HEK293 (cell line): ENCODE results near the gene DLD.

ENCODE experiments used
- CTCF ChIA-PET: fragments of 350-600 bp; formaldehyde crosslinking; extraction: SDS; loops from one replicate; lab custom pipeline; 2021; ENCODE audit warnings: antibody characterized with exemption; lab: Yijun Ruan, JAX
- POLR2A ChIA-PET: fragments of 300-600 bp; formaldehyde crosslinking; extraction: SDS; loops from one replicate; lab custom pipeline; 2020; ENCODE audit warnings: antibody characterized with exemption, inconsistent platforms; lab: Yijun Ruan, JAX
- H3K27ac ChIP-seq: fragments of 200-500 bp; sonication (Bioruptor generic); 2 replicates; pipeline ENCODE4 v1.5.1; 2014; ENCODE audit warnings: low read depth, low read length, control low read depth, inconsistent platforms; ENCODE audit errors: extremely low read depth
- H3K36me3 ChIP-seq, 2 experiments: fragments of 200-500 bp in 1 of 2; sonication (Bioruptor generic) in 1 of 2; 1 replicate in 1 of 2; 2 replicates in 1 of 2; pipeline ENCODE4 v1.5.1; 2014 to 2017; ENCODE audit warnings: inconsistent platforms in 2 of 2, low read length in 2 of 2; ENCODE audit not compliant: control insufficient read depth in 2 of 2, insufficient read depth in 1 of 2
- H3K4me1 ChIP-seq: fragments of 200-500 bp; sonication (Bioruptor generic); 2 replicates; pipeline ENCODE4 v1.5.1; 2014; ENCODE audit warnings: mild to moderate bottlenecking, low read length, inconsistent platforms; ENCODE audit not compliant: control insufficient read depth, insufficient read depth
- H3K4me3 ChIP-seq: 2 replicates; pipeline ENCODE4 v1.5.1; 2011; ENCODE audit warnings: low read depth, mild to moderate bottlenecking, control low read depth, low read length, moderate library complexity
- H3K9me3 ChIP-seq: fragments of 200-500 bp; sonication (Bioruptor generic); 2 replicates; pipeline ENCODE4 v1.5.1; 2014; ENCODE audit warnings: low read depth, low read length, inconsistent platforms; ENCODE audit not compliant: control insufficient read depth, insufficient read depth
- CTCF ChIP-seq: fragments of 450-650 bp; formaldehyde crosslinking; IDR thresholded peaks from 2 replicates; pipeline ENCODE4 v1.5.1; 2016; ENCODE audit warnings: missing biosample characterization, missing genetic modification characterization
- INSM2 ChIP-seq: fragments of 450-650 bp; formaldehyde crosslinking; IDR thresholded peaks from 2 replicates; pipeline ENCODE4 v1.5.1; 2016; ENCODE audit warnings: missing biosample characterization, missing genetic modification characterization
- PRDM6 ChIP-seq: fragments of 450-650 bp; formaldehyde crosslinking; IDR thresholded peaks from 2 replicates; pipeline ENCODE4 v1.5.1; 2017; ENCODE audit warnings: missing biosample characterization, missing genetic modification characterization
- TCF7L2 ChIP-seq: IDR thresholded peaks from 2 replicates; pipeline ENCODE4 v1.6.1; 2011; ENCODE audit warnings: low read depth, mild to moderate bottlenecking, inconsistent platforms, low read length, moderate library complexity, borderline replicate concordance
- ZBTB17 ChIP-seq: fragments of 450-650 bp; formaldehyde crosslinking; IDR thresholded peaks from 2 replicates; pipeline ENCODE4 v1.5.1; 2016; ENCODE audit warnings: missing biosample characterization, missing genetic modification characterization
- ZBTB26 ChIP-seq: fragments of 450-650 bp; formaldehyde crosslinking; optimal IDR thresholded peaks from 2 replicates; pipeline ENCODE3; 2016; ENCODE audit warnings: missing biosample characterization, mild to moderate bottlenecking, missing genetic modification characterization
- ZBTB6 ChIP-seq: fragments of 450-650 bp; formaldehyde crosslinking; IDR thresholded peaks from 2 replicates; pipeline ENCODE4 v1.5.1; 2017; ENCODE audit warnings: missing biosample characterization, missing genetic modification characterization
- ZFP37 ChIP-seq: fragments of 450-650 bp; formaldehyde crosslinking; IDR thresholded peaks from 2 replicates; pipeline ENCODE4 v1.5.1; 2016; ENCODE audit warnings: missing biosample characterization, missing genetic modification characterization
- ZNF10 ChIP-seq: fragments of 450-650 bp; formaldehyde crosslinking; IDR thresholded peaks from 2 replicates; pipeline ENCODE4 v1.5.1; 2017; ENCODE audit warnings: missing biosample characterization, missing genetic modification characterization
- ZNF114 ChIP-seq: fragments of 450-650 bp; formaldehyde crosslinking; IDR thresholded peaks from 2 replicates; pipeline ENCODE4 v1.5.0; 2017; ENCODE audit warnings: missing biosample characterization, missing genetic modification characterization
- ZNF221 ChIP-seq: fragments of 450-650 bp; formaldehyde crosslinking; IDR thresholded peaks from 2 replicates; pipeline ENCODE4 v1.5.1; 2017; ENCODE audit warnings: missing biosample characterization, missing genetic modification characterization, borderline replicate concordance
- ZNF280C ChIP-seq: fragments of 450-650 bp; formaldehyde crosslinking; IDR thresholded peaks from 2 replicates; pipeline ENCODE4 v1.5.1; 2016; ENCODE audit warnings: missing biosample characterization, missing genetic modification characterization
- ZNF433 ChIP-seq: fragments of 450-650 bp; formaldehyde crosslinking; IDR thresholded peaks from 2 replicates; pipeline ENCODE4 v1.5.1; 2016; ENCODE audit warnings: missing biosample characterization, missing genetic modification characterization, low read depth
- ZNF510 ChIP-seq: fragments of 450-650 bp; formaldehyde crosslinking; IDR thresholded peaks from 2 replicates; pipeline ENCODE4 v1.5.1; 2018; ENCODE audit warnings: mild to moderate bottlenecking, missing genetic modification characterization, missing biosample characterization; ENCODE audit not compliant: insufficient replicate concordance
- ZNF513 ChIP-seq: fragments of 450-650 bp; IDR thresholded peaks from 2 replicates; pipeline ENCODE4 v1.5.1; 2018; ENCODE audit warnings: missing biosample characterization, missing genetic modification characterization
- ZNF560 ChIP-seq: fragments of 450-650 bp; formaldehyde crosslinking; IDR thresholded peaks from 2 replicates; pipeline ENCODE4 v1.5.1; 2017; ENCODE audit warnings: missing biosample characterization, missing genetic modification characterization, borderline replicate concordance
- ZNF621 ChIP-seq: fragments of 450-650 bp; formaldehyde crosslinking; IDR thresholded peaks from 2 replicates; pipeline ENCODE4 v1.5.1; 2017; ENCODE audit warnings: missing biosample characterization, missing genetic modification characterization
- ZNF792 ChIP-seq: fragments of 450-650 bp; formaldehyde crosslinking; IDR thresholded peaks from 2 replicates; pipeline ENCODE4 v1.5.1; 2016; ENCODE audit warnings: missing biosample characterization, missing genetic modification characterization

Gene DLD

GRCh38 chr7:107946881-107947280 lies 55.9 kb downstream of the DLD start:
- ChIA-PET POLR2A (no interaction called here), CTCF (no interaction called here)
- Histone ChIP-seq H3K4me3 (no peak overlapping the region), H3K4me1 (peaks cover 2% of the 10 kb centered on the region; the same call in 1 of the 2 replicates), H3K27ac (no peak overlapping the region), H3K9me3 (no peaks in the 10 kb centered on the region), H3K36me3 (peaks cover 8 to 40% of the 10 kb centered on the region in 2 experiments)
- no peak for TF ChIP-seq ZNF10 (tag by site-specific recombination)
- no peak for TF ChIP-seq PRDM6
- no peak for TF ChIP-seq ZBTB26
- no peak for TF ChIP-seq ZNF510 (tag by site-specific recombination)
- no peak for TF ChIP-seq ZNF792 (tag by site-specific recombination)
- no peak for TF ChIP-seq ZNF513 (tag by site-specific recombination)
- no peak for TF ChIP-seq ZNF280C (tag by site-specific recombination)
- TF ChIP-seq TCF7L2, result no peak
- TF ChIP-seq ZNF114 (tag by site-specific recombination), result no peak
- no peak for TF ChIP-seq ZNF621 (tag by site-specific recombination)

- Histone ChIP-seq H3K36me3 (peaks cover 13 to 41% of the 10 kb centered on the region in 2 experiments), H3K27ac (no peak overlapping the region), H3K9me3 (no peaks in the 10 kb centered on the region), H3K4me1 (peaks cover 2% of the 10 kb centered on the region; the same call in 1 of the 2 replicates), H3K4me3 (no peak overlapping the region)
- TF ChIP-seq TCF7L2, result no peak
- peak; percentile 31; the same call in 1 of the 2 replicates for TF ChIP-seq ZBTB6 (tag by site-specific recombination)
- TF ChIP-seq ZNF433 (tag by site-specific recombination), result no peak
- TF ChIP-seq CTCF (tag by site-specific recombination), result no peak
- TF ChIP-seq INSM2, result no peak
- no peak for TF ChIP-seq ZBTB17
- TF ChIP-seq ZFP37 (tag by site-specific recombination), result no peak
- TF ChIP-seq ZNF560 (tag by site-specific recombination), result no peak
- TF ChIP-seq ZNF221 (tag by site-specific recombination), result no peak
- POLR2A ChIA-PET, result no interaction called here
- CTCF ChIA-PET, result interaction anchor here (1.4 kb wide), 1 partner anchor 197 kb away, joined by 3 read pairs; no protein-coding TSS in a partner anchor
Measured at GRCh38 chr7:107948645-107949442, 57.9 kb downstream of the DLD start.
